Anterior cingulate cortex (tissue), 58 donors: ENCODE measurements around the gene ZMYM2.
"Not testable (repeated sequence)": the region's sequence is repeated elsewhere in the genome, so short reads cannot be mapped to it uniquely, and the experiment has no call there.

Experiments used
- DNase-seq, 58 donors: peaks; one replicate each; lab custom pipeline; 2025; lab: John Stamatoyannopoulos, UW

The ZMYM2 gene

DNA sequence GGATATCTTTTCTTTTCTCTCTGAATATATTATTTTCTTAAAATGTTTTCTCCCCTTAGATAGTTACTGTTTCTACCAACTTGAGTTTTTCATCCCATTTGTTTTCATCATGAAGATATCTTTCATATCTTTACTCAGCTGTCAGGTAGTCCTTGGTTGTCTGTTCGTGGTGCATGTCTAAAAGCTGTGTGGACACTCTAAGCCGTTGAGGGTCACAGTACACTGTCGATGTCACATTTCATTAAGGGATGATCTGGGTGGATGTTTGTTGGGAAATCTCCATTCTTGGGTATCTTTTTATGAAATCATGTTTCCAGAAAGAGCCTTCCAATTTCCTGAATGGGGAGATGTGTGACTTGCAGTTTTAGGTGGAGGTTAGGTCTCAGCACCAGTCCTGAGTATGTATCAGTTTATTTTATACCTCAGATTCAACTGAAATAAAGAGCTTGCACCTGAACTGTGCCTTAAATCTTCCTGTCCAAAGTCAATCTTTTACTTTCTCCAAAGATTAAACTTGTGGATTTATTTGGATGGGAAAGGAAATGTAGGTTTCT, 23.2 kb downstream of the ZMYM2 start:
- no peak for DNase-seq

DNA sequence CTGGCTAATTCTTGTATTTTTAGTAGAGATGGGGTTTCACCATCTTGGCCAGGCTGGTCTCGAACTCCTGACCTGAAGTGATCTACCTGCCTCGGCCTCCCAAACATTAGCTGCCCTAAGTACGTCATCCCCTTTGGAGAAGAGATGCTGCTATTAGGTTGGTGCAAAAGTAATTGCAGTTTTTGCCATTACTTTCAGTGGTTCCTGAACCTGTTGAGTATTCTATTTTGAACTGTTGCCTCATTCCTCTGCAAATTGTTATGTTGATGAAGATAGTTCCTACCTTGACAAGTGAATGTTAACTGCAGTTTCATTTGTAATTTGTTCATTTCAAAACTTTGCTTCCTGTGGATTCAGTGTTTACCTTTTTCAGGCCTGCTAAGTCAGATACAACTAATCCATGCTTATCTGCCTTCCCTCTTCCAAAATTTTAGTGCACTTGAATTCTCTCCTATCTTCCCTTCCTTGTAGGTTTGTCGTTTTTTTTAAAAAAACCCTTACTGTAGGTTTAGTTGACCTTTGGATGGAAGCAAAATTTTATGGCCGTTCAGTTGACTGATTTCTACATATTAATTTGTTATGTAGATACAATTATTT, 24.0 kb downstream of the ZMYM2 start:
- DNase-seq: no peak

- no peak for DNase-seq
Measured at GRCh38 chr13:19984430-19985218, 26.1 kb downstream of the ZMYM2 start.

GRCh38 chr13:19985219-19985556, 26.7 kb downstream of the ZMYM2 start:
- DNase-seq: no peak

GRCh38 chr13:19991531-19991930, 33.0 kb downstream of the ZMYM2 start:
- no peak for DNase-seq

- no peak for DNase-seq
Measured at GRCh38 chr13:19993024-19993423, 34.5 kb downstream of the ZMYM2 start.

- DNase-seq: no peak
Measured at GRCh38 chr13:19998960-19999359, 40.4 kb downstream of the ZMYM2 start.

DNA sequence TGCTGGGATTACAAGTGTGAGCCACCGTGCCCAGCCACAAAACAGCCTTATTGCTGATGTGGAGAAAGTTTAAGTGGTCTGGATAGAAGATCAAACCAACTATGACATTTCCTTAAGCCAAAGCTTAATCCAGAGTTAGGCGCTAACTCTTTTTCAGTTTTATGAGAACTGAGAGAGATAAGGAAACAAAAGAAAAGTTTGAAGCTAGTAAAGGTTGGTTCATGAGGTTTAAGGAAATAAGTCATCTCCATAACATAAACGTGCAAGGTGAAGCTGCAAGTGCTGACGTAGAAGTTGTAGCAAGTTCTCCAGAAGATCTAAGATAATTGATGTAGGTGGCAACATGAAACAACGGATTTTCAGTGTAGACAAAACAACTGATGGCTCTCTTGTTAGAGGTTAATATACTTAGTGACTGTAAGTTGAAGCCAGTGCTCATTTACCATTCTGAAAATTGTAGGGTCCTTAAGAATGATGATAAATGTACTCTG, 41.6 kb downstream of the ZMYM2 start:
- DNase-seq: no peak

DNA sequence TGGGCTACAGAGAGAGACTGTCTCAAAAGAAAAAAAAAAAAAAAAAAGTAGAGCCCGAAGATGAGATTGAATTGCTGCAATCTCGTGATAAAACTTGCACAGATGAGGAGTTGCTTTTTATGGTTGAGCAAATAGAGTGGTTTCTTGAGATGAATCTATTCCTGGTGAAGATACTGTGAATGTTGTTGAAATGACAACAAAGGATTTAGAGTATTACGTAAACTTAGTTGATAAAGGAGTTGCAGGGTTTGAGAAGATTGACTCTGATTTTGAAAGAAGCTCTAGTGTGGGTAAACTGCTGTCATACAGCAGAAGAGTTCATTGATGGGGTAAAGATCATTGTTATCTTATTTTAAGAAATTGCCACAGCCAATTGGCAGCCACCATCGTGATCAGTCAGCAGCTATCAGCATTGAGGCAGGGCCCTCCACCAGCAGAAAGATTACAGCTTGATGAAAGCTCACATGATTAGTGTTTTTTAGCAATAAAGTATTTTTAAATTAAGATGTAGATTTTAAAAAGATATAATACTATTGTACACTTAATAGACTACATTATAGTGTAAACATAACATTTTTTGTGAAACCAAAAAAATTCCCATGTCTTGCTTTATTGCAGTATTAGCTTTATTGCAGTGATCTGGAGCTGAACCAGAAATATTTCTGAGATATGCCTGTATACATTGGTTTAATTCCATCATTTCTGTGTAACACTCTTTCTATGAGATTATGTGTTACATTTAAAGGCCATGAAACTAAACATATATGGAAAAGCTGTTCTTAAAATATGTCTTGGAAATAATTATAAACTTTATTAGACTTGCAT, 43.1 kb downstream of the ZMYM2 start:
- no peak for DNase-seq

- DNase-seq: no peak
Measured at GRCh38 chr13:20002787-20003186, 44.3 kb downstream of the ZMYM2 start.

DNA sequence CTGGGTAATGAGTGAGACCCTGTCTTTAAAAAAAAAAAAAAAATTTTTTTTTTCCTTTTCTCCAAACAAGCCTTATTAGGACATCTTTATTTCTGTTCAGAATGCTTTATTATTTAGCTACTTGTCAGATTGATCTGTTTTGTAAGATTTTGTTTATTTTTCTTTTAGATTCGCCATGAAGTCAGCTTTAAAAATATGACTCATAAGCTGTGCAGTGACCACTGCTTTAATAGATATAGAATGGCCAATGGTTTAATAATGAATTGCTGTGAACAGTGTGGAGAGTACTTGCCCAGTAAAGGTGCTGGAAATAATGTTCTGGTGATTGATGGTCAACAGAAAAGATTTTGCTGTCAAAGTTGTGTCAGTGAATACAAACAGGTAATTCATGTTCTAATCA, 47.7 kb downstream of the ZMYM2 start:
- DNase-seq: no peak

DNA sequence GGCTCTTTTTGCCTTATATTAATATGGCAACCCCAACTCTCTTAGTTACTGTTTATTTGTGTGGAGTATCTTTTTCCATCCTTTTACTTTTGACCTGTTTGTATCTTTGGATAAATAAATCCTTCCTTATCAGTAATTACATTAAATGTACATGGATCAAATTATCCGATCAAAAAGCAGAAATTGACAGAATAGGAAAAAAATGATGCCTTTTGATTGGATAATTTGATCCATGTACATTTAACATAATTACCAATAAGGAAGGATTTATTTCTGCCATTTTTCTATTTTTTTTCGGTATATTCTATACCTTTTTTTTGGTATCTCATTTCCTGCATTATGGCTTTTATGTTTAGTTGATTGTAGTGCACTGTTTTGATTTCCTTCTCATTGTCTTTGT, 57.2 kb downstream of the ZMYM2 start:
- DNase-seq: no peak

- DNase-seq: no peak
Measured at GRCh38 chr13:20016649-20017364, 58.3 kb downstream of the ZMYM2 start.

DNA sequence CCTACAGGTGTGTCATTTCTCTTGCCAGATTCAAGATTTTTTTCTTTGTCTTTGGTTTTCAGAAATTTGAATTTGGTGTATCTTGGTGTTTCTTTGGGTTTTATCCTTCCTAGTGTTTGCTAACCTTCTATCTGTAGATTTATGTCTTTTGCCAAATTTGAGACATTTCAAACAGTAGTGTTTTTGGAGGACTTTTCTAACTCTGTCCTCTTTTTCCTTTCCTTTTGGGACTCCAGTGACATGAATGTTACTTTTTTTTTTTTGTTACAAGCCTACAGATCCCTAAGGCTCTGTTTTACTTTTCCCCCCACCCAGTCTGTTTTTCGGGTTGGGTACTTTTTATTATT, 58.8 kb downstream of the ZMYM2 start:
- DNase-seq: no peak

- DNase-seq: no peak
Measured at GRCh38 chr13:20019043-20019442, 60.5 kb downstream of the ZMYM2 start.

GRCh38 chr13:20024702-20025101, 66.2 kb downstream of the ZMYM2 start:
- no peak for DNase-seq

GRCh38 chr13:20028953-20029352, 70.4 kb downstream of the ZMYM2 start:
- DNase-seq: no peak

DNA sequence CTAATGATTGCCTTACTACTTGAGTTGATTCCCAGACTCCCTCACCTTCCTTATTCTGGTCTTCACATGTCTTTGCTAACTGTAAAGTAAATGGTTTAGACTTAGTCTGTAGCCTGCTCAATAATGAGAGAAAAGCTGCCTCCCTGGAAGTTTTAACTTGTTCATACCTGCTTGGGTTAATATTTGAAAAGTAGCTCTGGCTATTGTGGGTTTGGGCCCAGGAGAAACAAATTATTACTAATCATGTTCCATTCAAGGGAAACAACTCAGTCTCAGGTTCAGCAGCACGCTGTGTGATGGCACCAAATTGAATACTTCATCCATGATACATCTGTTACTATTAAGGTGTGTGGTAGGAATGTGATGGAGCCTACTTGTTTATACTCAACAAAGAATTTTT, 75.0 kb downstream of the ZMYM2 start:
- no peak for DNase-seq

GRCh38 chr13:20035130-20035529, 76.6 kb downstream of the ZMYM2 start:
- DNase-seq: no peak

DNA sequence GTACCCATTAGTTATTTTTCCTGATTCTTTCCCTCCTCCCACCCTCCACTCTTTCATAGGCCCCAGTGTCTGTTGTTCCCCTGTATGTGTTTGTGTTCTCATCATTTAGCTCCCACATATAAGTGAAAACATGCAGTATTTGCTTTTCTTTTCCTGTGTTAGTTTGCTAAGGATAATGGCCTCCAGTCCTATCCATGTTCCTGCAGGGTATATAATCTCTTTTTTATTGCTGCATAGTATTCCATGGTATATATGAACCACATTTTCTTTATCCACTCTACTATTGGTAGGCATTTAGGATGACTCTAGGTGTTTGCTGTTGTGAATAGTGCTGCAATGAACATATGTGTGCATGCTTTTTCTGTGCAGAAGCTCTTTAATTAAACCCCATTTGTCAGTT, 79.4 kb downstream of the ZMYM2 start:
- DNase-seq: no peak

GRCh38 chr13:20042603-20043002, 84.1 kb downstream of the ZMYM2 start:
- DNase-seq: not testable (repeated sequence)
